Posterior cingulate gyrus (tissue), 11 donors: ENCODE results near the gene CDK6.
A peak's percentile ranks its signal among the peaks of the same experiment; 100 is the strongest.

ENCODE experiments used
- DNase-seq, 10 donors: peaks; one replicate each; pipeline versions ENCODE4 v3.0.0 to v3.0.0-alpha.2; 2020 to 2021; ENCODE audit warnings: mixed read lengths in 3 of 10
- intact Hi-C: fragments of 100-400 bp; cut with DNase I; formaldehyde crosslinking; loops from one replicate; pipeline ENCODE4 v1.15.1; 2023

CDK6 gene

GRCh38 chr7:92636018-92636560 is 200.3 kb downstream of the CDK6 start:
- no peak for DNase-seq
- intact Hi-C loops = no loop called here

- intact Hi-C loops = no loop called here
These were observed 200.8 kb downstream of the CDK6 start for GRCh38 chr7:92635538-92635937.

GRCh38 chr7:92634924-92635519 is 201.4 kb downstream of the CDK6 start:
- intact Hi-C loops = no loop called here
- no peak for DNase-seq

More at GRCh38 chr7:92635538-92635937, 200.8 kb downstream of the CDK6 start:
- DNase-seq = no peak

- intact Hi-C loops = no loop called here
- no peak for DNase-seq
These were observed 202.2 kb downstream of the CDK6 start for GRCh38 chr7:92634205-92634604.

- no peak for DNase-seq
- intact Hi-C loops = no loop called here
These were observed 203.0 kb downstream of the CDK6 start for GRCh38 chr7:92633211-92633906.

- intact Hi-C loops = no loop called here
These were observed 203.6 kb downstream of the CDK6 start for GRCh38 chr7:92632791-92633190.

GRCh38 chr7:92631850-92632487 is 204.4 kb downstream of the CDK6 start:
- intact Hi-C loops = no loop called here
- DNase-seq = no peak

More at GRCh38 chr7:92632791-92633190, 203.6 kb downstream of the CDK6 start:
- no peak for DNase-seq

GRCh38 chr7:92631067-92631849 is 205.1 kb downstream of the CDK6 start:
- no peak for DNase-seq
- intact Hi-C loops = no loop called here

GRCh38 chr7:92629779-92630178 is 206.6 kb downstream of the CDK6 start:
- intact Hi-C loops = loop anchor here (10.0 kb wide), 1 partner anchor 65 kb away; no protein-coding TSS in a partner anchor
- DNase-seq = no peak

GRCh38 chr7:92627956-92628355 is 208.4 kb downstream of the CDK6 start:
- intact Hi-C loops = loop anchor here (10.0 kb wide), 1 partner anchor 67 kb away; no protein-coding TSS in a partner anchor
- DNase-seq = no peak

GRCh38 chr7:92626281-92626809 is 210.0 kb downstream of the CDK6 start:
- DNase-seq = no peak
- intact Hi-C loops = loop anchor here (10.0 kb wide), 1 partner anchor 68 kb away; no protein-coding TSS in a partner anchor

- DNase-seq = no peak
- intact Hi-C loops = loop anchor here (10.0 kb wide), 1 partner anchor 69 kb away; no protein-coding TSS in a partner anchor
These were observed 210.8 kb downstream of the CDK6 start for GRCh38 chr7:92625617-92626016.

GRCh38 chr7:92624298-92624996 is 211.9 kb downstream of the CDK6 start:
- intact Hi-C loops = loop anchor here (10.0 kb wide), 1 partner anchor 70 kb away; no protein-coding TSS in a partner anchor
- DNase-seq = no peak

- no peak for DNase-seq
- intact Hi-C loops = loop anchor here (10.0 kb wide), 1 partner anchor 71 kb away; no protein-coding TSS in a partner anchor
These were observed 212.8 kb downstream of the CDK6 start for GRCh38 chr7:92623544-92623943.

- DNase-seq = no peak
- intact Hi-C loops = loop anchor here (10.0 kb wide), 1 partner anchor 72 kb away; no protein-coding TSS in a partner anchor
These were observed 213.7 kb downstream of the CDK6 start for GRCh38 chr7:92622685-92623084.

GRCh38 chr7:92622030-92622429 is 214.3 kb downstream of the CDK6 start:
- intact Hi-C loops = loop anchor here (10.0 kb wide), 1 partner anchor 73 kb away; no protein-coding TSS in a partner anchor
- DNase-seq = no peak

GRCh38 chr7:92621561-92622023 is 214.8 kb downstream of the CDK6 start:
- DNase-seq = no peak
- intact Hi-C loops = loop anchor here (2.0 to 10.0 kb wide), 4 partner anchors 73 to 435 kb away; no protein-coding TSS in a partner anchor

- intact Hi-C loops = loop anchor here (2.0 to 10.0 kb wide), 4 partner anchors 74 to 436 kb away; no protein-coding TSS in a partner anchor
- peak in 8 of 10 donors; percentile 34 to 92 (median 62) for DNase-seq
These were observed 215.3 kb downstream of the CDK6 start for GRCh38 chr7:92621026-92621540.

- intact Hi-C loops = no loop called here
- no peak for DNase-seq
These were observed 220.5 kb downstream of the CDK6 start for GRCh38 chr7:92615861-92616260.
